K562 (cell line): ENCODE results near the gene EEFSEC.

Experiments
- ATF1 ChIP-seq, 2 experiments: fragments of 450-650 bp in 1 of 2; IDR thresholded peaks; 2 replicates each; pipeline ENCODE4 v1.6.1; 2016; ENCODE audit warnings: missing compliant biosample characterization in 1 of 2, missing genetic modification characterization in 1 of 2
- BHLHE40 ChIP-seq: IDR thresholded peaks from 2 replicates; pipeline ENCODE4 v1.6.1; 2011; ENCODE audit warnings: low read length, improper control_type of control experiment
- CTCF ChIP-seq, 3 experiments: IDR thresholded peaks in 2 of 3; conservative IDR thresholded peaks in 1 of 3; 2 replicates each; pipeline ENCODE4 v1.5.1; 2011 to 2012; ENCODE audit warnings: low read length in 3 of 3, mild to moderate bottlenecking in 3 of 3, control low read depth in 2 of 3, improper control_type of control experiment in 1 of 3, inconsistent platforms in 1 of 3, low read depth in 1 of 3, mixed read lengths in 1 of 3, moderate library complexity in 1 of 3; ENCODE audit not compliant: insufficient read depth in 2 of 3
- EZH2 ChIP-seq: IDR thresholded peaks from 2 replicates; pipeline ENCODE4 v1.6.1; 2012; ENCODE audit warnings: low read depth, mild to moderate bottlenecking, inconsistent platforms, low read length, borderline replicate concordance
- JUNB ChIP-seq: fragments of 450-650 bp; formaldehyde crosslinking; conservative IDR thresholded peaks from 2 replicates; pipeline ENCODE4 v1.4.0; 2020; ENCODE audit warnings: mild to moderate bottlenecking
- MIER1 ChIP-seq: fragments of 450-650 bp; IDR thresholded peaks from 2 replicates; pipeline ENCODE4 v1.6.1; 2016; ENCODE audit warnings: antibody characterized with exemption, mild to moderate bottlenecking, low read depth
- PATZ1 ChIP-seq: fragments of 250-450 bp; sonication (Bioruptor Pico); IDR thresholded peaks from 2 replicates; pipeline ENCODE4 v1.5.0; 2020; ENCODE audit warnings: mild to moderate bottlenecking, borderline replicate concordance
- POLR2A ChIP-seq: fragments of 450-650 bp; conservative IDR thresholded peaks from 2 replicates; pipeline ENCODE4 v1.6.1; 2016
- RNF219 ChIP-seq: fragments of 250-450 bp; sonication (Bioruptor Pico); IDR thresholded peaks from 2 replicates; pipeline ENCODE4 v1.5.0; 2022; ENCODE audit warnings: mild to moderate bottlenecking
- TAF7 ChIP-seq: fragments of 450-650 bp; IDR thresholded peaks from 2 replicates; pipeline ENCODE4 v1.6.1; 2016; ENCODE audit warnings: missing genetic modification characterization, missing compliant biosample characterization
- TCF15 ChIP-seq: fragments of 250-450 bp; sonication (Bioruptor Pico); IDR thresholded peaks from 2 replicates; pipeline ENCODE4 v1.8.0; 2022; ENCODE audit warnings: moderate library complexity, mild to moderate bottlenecking, inconsistent platforms
- USF1 ChIP-seq: sonication (generic); formaldehyde crosslinking; IDR thresholded peaks from 2 replicates; pipeline ENCODE4 v1.9.0; 2022; ENCODE audit warnings: mild to moderate bottlenecking, missing genetic modification reagents
- ZNF395 ChIP-seq: fragments of 200-800 bp; sonication (Bioruptor generic); IDR thresholded peaks from 2 replicates; pipeline ENCODE4 v1.6.1; 2017; ENCODE audit warnings: missing genetic modification characterization, missing compliant biosample characterization

GRCh38 chr3:128113817-128114794 lies 39.2 kb upstream of the EEFSEC start:
- no peak for TF ChIP-seq BHLHE40
- no peak for TF ChIP-seq RNF219 (CRISPR knock-in tag)
- no peak for TF ChIP-seq CTCF (IDR thresholded peaks at IDR 0.05 in 2 of 3, conservative IDR thresholded peaks at IDR 0.05 in 1 of 3; ENCODE audit: insufficient read depth in 2 of 3, low read depth in 1 of 3, low read length in 3 of 3)
- TF ChIP-seq PATZ1 (CRISPR knock-in tag): no peak
- no peak for TF ChIP-seq ZNF395 (CRISPR knock-in tag)
- TF ChIP-seq JUNB (CRISPR knock-in tag): no peak
- TF ChIP-seq TAF7 (tag): no peak
- TF ChIP-seq POLR2A: no peak
- no peak for TF ChIP-seq TCF15
- no peak for TF ChIP-seq EZH2
- TF ChIP-seq USF1: no peak
- TF ChIP-seq MIER1: no peak
- no peak for TF ChIP-seq ATF1 (CRISPR knock-in tag; IDR thresholded peaks at IDR 0.05)
- no peak for TF ChIP-seq ATF1 (tag; IDR thresholded peaks at IDR 0.05)
